GM19397 (cell line): ENCODE data around the gene DNPH1.

ENCODE experiments used
- ATAC-seq: cut with Tn5 transposase; IDR thresholded peaks from one replicate; pipeline ENCODE4 v1.9.1; 2021; ENCODE audit warnings: mild to moderate bottlenecking, moderate library complexity; ENCODE audit not compliant: unreplicated experiment

Gene DNPH1, protein sequence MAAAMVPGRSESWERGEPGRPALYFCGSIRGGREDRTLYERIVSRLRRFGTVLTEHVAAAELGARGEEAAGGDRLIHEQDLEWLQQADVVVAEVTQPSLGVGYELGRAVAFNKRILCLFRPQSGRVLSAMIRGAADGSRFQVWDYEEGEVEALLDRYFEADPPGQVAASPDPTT

DNA sequence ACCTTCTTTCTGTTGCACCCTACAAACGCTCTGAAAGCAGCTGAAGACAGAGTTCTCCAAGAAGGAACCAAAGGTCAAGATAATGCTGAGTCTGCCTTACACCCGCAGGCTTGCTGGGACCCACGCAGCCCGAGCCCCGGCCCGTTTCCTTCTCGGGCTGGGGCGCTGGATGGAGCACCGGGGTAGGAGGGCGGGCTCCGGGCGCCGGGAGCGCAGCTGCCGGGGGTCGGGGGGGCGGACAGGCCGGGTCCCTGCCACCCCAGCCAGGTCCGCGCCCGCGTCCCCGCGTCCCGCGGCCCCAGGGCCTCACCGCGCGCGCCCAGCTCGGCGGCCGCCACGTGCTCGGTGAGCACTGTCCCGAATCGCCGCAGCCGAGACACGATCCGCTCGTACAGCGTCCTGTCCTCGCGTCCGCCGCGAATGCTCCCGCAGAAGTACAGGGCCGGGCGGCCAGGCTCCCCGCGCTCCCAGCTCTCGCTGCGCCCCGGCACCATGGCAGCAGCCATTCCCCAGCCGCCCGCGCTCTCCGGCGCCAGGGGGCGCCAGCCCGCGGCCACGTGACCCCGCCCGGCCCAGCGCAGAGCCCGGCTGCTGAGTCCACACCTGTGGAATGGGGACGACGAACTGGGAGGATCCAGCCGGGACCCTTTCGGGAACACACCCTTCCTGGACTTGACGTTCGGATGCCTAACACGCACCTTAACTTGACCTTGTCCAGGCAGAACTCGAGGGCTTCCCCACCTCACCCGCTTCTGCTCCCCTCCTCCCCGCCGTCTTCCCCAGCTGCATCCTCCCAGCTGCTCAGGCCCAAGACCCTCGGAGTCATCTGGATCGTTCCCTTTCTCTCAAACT lies at the start of gene DNPH1:
Gene DNPH1, minus strand, starts transcription at position 531 of the 852 bp plus-strand sequence. Its CDS starts 25 bp downstream, at position 506.
- ATAC-seq = peak; percentile 79

DNA sequence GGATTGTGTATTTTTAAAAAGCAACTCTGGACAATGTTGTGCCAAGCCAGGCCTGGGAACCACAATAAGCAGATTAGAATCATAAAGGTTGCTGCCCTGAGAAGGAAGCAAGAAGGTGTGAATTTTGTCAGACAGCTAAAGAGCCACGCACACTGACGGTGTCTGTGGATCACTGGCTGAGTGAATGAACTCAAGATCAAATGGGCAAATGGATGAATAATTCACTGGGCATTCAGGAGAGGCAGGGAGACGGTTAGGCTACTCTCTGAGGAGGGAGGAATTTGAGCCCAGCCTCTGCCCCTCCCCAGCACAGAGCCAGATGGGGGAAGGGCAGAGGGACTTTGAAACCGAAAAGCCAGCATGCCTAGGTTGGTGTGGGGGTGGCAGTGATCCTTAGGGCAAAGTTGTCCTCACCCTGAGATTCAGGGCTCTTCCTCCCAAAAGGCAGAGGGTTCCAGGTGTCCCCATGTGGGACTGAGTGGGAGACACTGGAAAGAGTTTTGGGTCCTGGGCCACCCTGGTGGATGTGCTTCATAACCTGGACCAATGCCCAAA lies 49.3 kb upstream of the DNPH1 start:
- ATAC-seq = no peak

DNA sequence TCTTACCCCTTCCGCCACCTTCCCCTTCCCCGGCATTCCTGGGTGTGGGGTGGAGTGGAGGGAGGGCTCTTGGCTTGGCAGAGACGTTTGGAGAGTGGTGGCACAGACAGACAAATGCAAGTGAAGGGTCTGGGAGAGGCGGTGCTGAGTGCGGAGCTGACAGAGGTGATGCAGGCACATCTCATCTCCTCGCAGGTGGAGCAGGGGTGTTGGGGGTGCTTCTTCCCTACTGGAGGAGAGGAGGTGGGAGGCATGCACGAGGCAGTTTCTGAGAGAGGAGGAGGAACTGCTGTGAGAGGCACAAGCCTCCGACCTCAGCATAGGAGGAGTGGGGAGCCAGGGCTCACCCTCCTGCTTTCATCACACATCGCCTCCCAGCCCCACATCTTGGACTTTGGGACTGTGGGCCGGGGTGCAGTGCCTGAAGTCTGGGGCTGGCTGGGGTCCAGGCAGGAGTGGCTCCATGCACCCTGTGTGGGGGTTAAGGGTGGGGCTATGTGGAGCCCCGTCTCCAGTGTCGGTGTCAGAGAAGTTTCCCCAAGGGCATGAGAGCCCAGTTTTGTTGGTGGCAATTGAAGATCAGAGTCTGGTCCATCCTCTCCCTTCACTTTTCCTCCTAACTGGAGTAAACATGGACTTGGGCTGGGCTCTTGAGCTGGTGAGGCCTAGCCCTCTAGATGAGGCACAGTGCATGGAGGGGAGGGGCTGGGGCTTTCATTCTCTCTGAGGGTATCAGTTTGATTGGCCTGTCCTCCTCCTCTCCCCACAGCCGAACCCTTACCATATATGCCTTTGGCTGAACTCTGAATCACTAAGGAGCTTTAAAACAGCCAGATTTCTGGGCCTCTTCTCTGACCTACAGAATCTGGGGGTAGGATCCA lies 48.6 kb upstream of the DNPH1 start:
- ATAC-seq = no peak

DNA sequence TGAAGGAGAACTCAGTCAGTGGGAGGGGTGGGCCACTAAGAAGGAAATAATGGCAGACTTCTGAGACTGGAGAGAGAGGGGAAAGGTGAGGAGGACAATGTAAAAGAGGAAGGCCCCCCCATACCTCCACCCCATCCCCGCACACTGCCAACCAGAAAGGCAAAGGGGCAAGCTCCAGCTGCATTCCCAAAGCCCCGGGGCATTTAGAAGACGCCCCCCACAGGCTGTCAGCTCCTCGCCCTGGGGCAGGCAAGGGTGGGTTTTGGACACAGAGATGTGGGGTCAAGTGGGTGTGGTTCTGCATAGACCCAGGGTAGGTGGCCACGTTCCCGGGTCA lies 48.0 kb upstream of the DNPH1 start:
- no peak for ATAC-seq

DNA sequence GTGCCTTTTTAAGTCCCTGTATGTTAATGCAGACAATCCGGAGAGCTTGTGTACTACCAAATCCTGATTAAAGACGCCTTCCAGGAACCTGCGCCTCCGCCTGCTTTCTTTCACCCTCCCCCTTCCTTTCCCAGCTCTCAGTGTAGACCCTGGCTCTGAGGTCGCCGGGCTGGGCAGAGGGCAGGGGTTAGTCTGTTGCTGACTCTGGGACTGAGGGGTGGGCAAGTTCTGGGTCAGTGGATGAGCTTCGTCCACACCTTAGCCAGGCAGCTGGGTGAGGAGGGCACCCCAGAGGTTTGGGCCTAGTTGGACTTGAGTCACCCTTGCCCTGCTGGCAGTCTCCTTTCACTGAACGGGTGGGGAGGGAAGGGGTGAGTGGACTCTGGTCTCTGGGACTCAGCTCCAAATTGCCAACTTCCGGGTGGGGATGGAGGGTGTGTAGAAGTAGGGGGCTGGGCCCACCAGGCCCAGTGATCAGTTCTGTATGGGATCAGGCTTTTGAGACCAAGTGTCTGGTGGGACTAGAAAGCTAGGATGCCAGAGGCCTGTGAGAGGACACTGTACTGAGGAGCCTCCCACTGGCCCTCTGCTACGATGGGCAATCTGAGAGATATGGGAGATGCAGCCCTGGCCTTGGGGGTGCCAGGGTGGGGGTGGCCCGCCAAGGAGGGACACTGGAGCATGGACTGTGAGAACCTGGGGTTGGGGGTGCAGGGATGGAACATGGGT lies 47.5 kb upstream of the DNPH1 start:
- ATAC-seq = no peak

DNA sequence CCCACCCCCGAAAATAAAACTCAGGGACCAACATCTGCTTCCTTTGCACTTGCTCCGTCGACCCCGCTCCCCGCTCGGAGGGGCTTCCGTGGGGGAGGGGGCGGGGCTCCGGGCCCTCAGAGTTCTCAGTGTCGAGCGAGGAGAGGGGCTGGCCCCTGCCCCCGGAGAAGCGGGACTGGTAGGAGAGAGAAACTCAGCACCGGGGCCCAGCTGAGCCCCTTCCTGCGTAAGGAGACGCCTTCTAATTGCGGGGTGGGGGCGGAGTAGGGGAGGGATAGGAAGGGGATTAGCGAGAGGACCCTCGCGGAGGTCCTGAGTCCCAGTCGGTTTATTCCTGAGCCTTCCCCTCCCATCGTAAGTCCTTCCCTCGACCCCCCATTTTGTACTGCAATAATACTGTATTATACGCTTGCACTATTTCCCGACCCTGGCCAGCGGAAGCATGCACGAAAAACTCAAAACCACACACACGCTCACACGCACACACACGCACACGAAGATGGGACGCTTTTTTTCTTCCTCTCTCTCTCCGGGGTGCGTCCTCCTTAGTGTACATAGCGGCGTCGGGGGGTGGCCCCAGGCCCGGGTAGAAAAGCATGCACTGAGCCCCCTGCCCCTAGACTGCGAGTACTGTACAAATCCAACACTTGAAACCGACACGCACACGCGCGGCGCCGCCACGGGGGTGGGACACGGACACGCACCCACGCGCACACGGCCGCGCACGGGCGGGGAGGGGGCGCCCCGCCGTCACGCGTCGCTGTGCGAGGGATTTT lies 46.7 kb upstream of the DNPH1 start:
- ATAC-seq = no peak

DNA sequence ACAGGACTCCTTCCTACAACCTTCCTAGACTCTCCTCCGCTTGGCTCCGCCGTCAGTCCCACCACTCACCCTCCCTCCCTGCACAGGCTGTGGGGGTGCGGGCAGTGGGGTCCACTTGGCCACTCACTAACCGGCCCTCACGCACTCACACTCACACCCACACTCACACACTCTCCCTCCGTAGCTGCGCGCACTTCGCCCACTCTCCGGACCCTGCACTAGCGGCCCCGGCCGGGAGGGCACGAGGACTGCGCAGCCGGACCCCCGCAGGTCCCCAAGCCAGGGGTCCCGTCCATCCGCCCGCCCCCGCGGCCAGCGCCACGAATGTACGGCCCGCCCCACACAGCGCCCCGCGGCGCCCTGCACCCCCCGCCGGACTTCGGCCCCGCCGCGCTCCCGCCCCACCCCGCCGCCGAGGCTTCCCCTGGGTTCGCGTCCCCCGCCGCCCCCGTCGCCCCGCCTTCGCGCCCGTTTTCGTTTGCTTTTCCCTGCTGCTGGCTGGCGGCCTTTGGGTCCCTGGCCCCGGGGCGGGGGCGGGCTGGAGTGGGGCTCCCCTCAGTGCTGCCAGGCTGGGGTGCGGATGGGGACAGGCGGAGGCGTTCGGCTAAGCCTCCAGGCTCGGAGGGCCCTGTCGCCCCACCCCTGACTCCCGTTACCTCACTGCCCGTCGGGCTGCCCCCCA lies 45.8 kb upstream of the DNPH1 start:
- no peak for ATAC-seq

DNA sequence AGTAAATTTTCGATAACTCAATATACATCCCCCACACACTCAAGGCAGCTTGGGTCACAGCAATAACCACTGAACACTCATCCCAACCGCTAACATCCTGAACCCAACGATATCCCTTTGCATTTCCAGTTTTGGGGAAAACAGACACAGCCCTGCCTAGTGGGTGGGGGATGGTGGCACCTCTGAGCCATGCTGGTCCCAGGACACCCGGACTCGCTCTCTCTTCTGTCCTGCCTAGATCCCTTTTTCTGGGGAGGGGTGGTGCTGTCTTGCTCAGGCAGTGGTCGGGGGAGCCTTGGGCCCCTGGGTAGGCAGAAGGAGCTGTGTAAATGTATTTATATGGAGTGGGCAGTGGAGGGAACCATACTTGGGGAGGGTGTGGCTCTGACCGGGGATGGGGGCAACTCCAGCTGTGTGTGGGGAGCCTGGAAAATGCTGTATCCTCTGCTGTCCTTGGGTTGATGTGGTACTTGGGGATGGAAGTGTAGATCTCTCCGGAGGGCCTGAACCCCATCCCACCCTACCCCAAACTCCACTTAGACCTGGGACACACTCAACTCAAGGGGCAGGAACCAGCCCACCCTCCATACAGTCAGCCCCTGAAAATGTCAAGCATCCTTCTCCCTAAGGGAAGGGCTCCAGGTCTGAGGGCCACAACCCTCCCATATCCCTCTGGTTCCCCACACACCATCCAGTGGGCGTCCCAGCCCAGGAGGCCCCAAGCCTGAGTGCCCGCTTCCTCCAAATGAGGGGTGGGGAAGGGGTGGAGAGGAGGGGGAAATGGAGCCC lies 45.0 kb upstream of the DNPH1 start:
- no peak for ATAC-seq

DNA sequence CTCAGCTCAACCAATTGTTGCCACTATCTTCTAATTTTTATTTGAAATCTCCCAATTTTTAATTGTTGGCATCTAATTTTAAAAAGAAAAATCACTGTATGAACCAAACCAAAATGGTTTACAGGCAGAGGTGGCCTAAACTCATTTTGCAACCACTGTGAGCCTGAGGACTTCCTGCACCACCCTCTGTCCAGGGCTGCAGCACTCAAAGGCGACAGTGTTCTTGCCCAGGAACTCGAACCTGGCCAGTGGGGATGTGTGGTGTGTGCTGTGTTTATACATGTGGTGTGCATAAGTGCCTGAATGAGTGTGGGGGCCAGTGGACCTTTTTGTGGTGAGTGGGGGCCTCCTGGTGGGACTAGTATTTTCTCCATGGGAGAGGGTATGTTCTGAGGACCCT lies 44.4 kb upstream of the DNPH1 start:
- ATAC-seq = no peak

DNA sequence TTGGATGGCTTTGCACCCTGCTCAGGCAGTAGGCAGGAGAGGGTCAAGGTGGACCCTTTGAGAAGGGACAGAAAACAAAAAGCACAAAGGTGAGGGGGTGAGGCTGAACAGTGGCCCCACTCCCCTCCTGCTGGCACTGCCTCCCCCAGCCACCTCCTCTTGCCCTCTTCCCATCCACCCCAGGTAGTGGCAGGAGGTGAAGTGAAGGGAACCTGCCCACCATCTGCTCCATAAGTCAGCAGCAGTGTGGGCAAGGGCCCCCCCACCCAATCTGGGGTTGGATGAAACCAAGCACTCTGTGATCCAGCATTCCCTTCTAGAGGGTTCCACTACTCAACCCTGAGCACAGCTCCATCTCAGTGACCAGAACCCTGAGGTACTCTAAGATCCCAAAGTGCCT lies 42.7 kb upstream of the DNPH1 start:
- no peak for ATAC-seq

DNA sequence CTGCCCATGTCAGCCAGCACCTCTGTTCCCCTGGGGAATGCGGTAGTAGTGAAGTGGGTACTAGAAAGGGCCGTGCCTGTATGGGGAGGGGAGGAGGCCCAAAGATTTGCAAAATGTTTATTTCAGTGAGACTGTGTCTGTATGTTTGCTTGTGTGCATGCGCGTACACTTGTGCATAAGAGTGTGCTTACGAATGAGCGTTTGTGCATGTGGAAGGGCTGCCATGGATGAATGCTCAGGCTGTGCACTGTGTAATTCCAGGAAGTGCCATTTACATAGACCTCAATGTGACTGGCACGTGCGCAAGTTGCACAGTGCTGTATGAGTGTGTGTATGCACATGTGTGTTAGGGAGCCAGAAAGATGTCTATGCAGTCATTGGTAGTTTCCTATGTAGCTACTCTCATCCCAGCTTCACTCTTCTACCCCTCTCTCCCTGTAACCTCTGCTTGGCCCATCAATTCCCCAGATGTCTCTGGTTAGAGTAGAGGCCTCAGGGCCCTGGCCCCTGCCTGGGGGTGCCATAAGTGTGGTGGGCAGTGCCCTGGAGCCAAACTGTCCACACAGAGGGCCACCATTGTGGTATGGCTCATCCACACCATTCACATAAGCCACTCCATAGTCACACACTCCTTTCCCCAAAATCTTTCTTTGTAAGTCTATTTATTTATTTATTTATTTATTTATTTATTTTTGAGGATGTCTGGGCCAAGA lies 42.0 kb upstream of the DNPH1 start:
- ATAC-seq = no peak

DNA sequence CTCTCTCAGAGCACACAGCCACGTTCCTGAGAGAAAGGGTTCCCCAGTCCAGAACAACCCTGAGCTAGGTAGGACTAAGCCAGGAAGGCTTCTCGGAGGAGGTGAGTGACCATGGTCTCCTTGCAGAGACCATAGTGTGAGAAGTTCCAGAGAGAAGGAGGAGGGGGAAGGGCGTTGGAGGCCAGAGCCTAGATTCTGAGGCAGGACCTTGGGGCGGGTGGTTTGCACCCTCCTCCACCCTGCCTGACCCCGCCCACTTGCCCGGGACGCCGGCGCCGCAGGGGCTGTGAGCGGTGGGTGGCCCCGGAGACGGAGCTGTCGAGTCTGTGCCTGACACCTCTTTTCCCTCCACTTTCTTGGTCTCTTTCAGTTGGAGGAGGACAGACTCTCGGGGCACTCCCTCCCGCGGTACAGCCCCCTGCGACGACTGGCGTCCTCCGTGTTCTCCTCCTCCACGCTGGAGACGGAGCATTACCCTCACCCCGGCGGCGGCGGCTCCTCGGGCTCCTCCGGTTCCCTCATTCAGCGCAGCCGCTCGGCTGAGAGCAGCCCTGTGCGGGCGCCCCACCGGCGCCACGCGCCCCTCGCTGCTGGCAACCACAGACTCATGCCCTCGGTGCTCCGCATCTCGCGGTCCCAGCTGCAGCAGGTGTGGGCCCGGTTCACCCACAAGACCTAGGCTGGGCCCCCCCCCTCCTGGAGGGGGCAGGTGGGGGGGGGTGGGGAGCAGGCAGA lies 40.2 kb upstream of the DNPH1 start:
- ATAC-seq = no peak

DNA sequence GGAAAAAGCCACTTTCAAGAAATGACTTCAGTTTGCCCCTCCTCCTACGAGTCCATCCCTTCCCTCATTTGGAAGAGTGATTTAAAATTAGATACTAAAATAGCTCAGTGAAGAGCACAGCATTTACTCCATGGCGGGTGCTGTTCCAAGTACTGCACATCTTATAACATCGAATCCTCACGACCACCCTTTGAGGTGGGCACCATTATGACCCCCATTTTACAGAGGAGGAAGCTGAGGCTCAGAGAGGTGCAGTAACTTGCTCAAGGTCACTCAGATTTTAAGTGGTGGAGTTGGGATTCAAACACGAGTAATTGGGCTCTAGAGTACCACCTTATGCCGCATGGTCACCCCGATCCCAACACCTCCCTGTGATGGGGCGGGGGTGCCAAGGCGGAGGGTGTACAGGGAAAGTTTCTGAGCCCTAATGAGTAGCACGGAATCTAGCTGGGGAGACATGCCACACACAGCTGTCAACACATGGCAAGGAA lies 39.5 kb upstream of the DNPH1 start:
- ATAC-seq = no peak

DNA sequence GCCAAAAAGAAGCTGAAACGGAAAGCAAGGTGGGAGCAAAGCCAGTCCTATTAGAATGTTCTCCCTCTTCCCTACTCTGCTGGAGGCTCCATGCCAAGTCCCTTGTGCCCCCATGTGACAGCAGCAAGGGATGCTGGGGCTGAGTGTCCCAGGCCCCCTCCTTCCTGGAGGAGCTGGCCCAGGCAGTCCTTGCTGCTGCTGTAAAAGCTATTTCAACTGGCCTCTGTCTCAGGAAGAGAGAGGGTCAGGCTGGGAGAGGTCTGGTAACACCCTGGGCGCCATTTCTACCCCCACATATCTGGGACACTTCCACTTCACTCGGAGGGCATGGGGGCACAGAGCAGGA lies 39.0 kb upstream of the DNPH1 start:
- no peak for ATAC-seq

DNA sequence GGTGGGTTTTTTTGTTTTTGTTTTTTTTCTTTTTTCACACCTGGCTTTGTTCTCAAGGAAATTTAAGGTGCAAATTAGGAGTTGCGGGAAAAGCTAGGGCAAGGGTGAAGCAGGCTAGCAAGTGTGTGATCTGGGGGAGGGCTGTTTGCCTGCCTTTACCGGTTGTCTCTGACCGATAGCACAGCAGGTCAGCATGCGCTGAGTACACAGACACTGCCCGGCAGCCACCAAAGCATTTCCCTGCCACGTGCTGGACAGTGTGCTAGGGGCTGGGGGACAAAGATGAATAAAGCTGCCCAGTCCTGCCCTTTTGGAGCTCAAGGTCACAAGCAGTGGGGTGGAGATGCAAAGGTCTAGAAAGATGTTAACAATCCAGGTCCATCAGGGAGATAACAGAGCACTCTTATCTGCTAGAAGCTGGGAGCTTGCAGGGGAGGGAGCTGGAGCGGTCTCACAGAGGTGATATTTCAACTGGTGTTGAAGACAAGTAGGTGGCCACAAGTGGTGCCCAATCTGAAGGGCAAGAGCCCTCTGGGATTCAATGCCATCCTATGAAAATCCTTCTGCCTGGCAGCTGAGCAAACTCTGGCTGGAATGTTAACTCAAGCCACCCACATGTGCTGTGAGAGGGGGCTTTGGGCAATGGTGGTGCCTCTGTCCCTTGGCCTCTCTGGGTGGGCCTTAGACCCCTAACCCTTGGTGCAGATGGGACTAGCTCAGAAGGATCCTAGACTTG lies 38.5 kb upstream of the DNPH1 start:
- ATAC-seq = no peak

DNA sequence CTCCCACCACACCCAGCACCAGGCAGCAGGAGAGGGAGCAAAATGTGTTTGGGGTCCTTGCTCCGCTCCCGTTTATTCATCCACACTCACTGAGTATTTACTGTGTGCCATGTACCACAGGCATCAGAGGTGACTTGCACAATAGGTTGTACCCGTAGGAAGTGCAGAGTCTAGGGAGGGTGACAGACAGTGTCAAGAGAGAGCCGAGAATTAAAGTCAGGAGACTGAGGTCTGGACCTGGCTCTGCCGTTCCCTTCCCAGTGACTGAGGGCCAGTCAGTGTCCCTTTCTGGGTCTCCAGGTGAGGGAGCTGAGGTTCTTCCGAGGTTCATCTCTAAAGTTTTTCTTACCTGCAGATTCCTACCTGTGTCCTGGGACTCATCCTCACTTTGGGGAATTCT lies 36.3 kb upstream of the DNPH1 start:
- ATAC-seq = no peak
